8988T (cell line): ENCODE results near the gene ATG13.
A peak's percentile ranks its signal among the peaks of the same experiment; 100 is the strongest.

Experiments
- DNase-seq: peaks from one replicate; pipeline ENCODE4 v3.0.0; 2011

The ATG13 gene

DNA sequence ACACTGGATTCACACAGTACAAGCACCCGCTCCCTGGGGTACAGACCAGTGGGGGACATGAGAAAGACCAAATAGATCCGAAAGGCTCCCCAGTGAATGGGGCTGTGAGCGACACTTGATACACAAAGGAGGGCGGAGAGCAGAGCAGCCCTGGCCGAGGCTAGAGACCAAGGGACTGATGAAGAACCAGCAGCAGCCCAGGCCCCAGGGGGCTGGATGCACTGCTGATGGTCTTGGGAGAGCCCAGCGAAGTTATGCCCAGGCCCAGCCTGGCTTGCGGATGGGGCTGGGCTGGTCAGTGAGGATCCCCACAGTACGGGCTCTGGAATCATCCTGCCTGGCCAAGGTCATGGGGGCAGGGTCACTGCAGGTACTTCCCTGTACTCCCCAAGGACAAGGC lies 59.8 kb downstream of the ATG13 start:
- DNase-seq, result no peak

DNA sequence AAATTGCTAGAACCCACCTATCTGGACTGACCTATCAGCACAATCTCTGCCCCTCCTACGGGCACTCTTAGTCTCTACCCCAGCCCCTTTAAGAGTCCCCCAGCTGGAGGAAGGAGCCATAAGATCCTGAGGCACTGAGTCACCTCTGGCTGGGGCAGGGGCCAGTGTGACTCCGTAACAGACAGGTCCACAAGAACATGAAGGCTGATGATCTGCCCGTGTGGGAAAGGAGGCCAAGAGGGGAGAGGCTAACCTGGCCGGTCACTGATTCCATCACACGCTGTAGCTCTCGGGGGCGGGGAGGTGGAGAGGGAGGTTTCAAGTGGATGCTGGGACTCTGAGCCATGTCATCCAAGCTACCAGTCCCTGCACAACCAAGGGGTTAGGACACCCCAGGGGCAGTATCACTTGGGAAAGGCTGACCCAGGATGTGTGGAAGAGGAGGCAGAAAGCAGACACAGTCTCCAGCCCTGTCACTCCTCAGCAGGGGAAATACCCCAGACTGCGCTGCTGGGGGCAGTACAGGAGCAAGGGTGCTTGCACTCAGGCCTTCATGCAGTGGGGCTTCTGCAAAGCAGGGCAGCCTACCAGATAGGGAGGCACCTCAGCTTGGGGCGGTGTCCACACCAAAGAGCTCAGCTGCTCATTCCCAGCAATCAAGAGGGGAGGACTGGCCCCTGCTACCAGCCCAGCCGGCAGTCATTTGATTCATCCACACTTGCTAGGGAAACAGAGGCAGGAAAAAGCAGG lies 60.8 kb downstream of the ATG13 start:
- DNase-seq, result peak; percentile 78

DNA sequence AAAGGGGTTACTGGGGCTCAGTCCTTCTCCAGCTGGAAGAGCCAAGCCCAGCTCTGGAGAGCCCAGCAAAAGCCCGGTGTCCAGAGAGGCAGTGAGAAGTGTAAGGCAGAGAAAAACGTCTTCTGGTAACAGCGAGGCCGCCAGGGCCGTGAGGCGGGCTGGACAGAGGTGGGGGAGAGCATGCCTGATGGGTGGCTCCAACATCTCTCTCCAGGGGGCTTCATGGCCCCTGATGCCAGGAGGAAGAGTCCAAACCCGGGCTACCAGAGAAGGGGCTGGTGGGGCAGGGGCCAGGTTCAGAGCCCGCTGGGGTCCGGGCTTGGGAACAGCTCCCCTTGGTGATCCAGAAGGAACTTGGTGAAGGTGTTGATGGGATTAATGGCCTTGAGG lies 61.4 kb downstream of the ATG13 start:
- no peak for DNase-seq

- no peak for DNase-seq
Measured at GRCh38 chr11:46679241-46680163, 62.1 kb downstream of the ATG13 start.

- DNase-seq, result no peak
Measured at GRCh38 chr11:46680164-46680760, 62.9 kb downstream of the ATG13 start.

GRCh38 chr11:46680815-46681214 lies 63.5 kb downstream of the ATG13 start:
- no peak for DNase-seq

DNA sequence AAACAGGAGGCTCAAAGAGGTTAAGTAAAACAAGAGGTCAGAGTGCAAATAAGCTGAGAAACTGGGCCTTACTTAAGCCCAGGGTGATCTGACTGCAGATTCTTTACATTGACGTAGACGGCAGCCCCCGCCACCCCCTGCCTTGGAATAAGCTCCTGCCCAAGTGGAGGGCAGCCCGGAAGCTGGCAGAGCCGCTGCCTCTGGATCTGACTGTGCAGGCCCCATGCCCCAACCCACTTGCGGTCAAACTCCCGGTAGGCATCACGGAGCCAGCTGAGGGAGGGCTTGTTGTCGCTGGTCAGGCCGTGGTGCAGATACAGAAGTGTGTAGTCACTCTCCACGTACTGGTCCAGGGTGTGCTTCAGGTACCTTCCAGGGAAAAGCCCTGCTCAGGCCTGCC lies 64.5 kb downstream of the ATG13 start:
- DNase-seq, result no peak

- DNase-seq, result no peak
Measured at GRCh38 chr11:46682773-46683752, 65.7 kb downstream of the ATG13 start.

DNA sequence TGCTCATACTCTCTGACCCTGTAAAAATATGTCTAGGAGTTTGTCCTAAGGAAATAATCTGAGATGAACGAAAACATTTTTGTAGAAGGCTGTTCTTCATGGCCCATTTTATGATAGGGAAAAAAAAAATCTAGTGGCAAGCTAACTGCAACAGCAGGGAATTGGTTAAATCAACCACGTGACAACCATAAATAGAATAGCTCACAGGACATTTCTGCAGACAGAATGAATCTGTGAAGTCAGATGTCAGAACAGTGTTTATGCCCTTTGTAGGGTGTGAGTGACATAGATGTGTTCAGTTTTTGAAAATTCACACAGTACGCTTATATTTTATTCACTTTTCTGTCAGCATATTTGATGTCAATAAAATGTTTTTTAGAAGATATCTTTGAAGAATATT lies 67.0 kb downstream of the ATG13 start:
- DNase-seq, result no peak

DNA sequence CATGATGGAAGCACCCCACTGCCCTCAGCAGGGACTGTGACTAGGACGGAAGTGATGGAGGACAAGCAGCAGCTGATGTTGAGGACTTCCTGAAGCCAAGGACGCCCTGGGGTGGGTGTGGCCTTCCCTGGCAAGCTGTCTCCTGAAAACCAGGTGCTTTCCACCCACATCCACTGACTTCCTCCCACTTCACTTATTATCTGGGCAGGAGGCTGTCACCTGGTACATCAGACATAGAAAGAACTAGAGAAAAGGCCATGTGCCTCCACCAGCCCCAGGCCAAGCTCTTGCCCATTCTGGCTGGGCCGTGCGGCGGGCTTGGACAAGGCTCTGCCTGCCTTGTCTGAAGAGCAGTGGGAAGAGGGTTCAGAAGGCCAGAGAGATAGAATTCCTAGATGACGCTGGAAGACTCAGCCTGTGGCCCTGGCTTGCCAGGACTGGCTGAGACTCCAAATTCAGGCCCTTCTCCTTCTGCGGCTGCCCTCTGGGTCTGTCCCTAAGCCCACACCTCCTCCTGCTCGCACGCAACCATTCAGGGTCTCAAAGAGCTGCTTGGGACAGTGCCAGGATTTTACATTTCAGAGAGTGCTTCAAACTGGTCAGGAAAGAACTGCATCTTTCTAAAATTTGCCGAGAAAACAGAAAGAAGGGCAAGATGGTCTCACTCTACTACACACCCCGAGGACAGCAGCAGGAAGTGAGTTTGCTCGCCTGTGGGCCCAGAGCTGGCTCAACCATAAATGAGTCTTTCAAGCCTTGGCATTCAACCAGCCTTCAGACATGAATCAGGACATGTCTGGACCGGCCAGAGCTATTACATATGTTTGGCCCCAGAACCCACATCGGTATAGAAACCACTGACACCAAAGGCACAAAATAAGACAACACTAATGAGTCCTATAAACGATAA lies 69.8 kb downstream of the ATG13 start:
- DNase-seq, result no peak

- DNase-seq, result no peak
Measured at GRCh38 chr11:46690702-46691101, 73.3 kb downstream of the ATG13 start.

- no peak for DNase-seq
Measured at GRCh38 chr11:46692450-46692849, 75.1 kb downstream of the ATG13 start.

DNA sequence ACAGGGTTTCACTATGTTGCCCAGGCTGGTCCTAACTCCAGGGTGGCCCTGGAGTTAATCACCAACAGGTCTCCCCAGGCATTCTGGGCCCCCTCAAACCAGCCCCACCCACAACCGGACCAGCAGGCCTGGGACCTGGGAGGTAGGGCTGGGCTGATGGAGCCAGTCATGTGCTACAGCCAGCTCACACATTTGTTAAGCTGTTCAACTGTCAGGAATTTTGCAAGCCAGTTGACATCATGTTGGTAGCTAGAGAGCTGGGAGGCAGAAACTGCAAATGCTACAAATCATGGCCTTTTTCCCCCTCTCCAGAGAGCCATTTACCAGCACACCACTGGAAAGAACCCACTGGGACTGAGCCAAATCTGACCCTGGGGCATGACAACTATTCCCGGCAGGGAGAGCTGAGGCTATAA lies 76.3 kb downstream of the ATG13 start:
- no peak for DNase-seq

GRCh38 chr11:46694072-46694471 lies 76.7 kb downstream of the ATG13 start:
- no peak for DNase-seq

DNA sequence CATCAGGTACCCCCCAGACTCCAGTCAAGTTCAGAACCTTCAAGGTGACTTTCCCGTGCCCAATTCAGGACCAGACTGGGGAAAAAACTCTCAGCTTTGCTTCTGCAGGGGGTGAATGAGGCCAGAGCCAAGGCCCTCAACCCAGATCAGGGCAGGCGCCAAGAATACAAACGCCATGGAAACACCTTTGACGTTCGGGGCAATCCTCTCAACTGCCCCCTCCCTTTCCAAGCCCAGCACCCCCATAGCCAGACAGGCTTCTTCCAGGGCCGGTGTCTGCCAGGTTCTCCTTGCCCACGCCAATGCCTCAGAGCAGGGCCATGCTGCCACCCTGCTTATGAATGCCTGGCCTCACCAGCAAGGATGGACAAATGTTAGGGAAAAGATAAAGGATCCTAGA lies 77.3 kb downstream of the ATG13 start:
- DNase-seq, result no peak

DNA sequence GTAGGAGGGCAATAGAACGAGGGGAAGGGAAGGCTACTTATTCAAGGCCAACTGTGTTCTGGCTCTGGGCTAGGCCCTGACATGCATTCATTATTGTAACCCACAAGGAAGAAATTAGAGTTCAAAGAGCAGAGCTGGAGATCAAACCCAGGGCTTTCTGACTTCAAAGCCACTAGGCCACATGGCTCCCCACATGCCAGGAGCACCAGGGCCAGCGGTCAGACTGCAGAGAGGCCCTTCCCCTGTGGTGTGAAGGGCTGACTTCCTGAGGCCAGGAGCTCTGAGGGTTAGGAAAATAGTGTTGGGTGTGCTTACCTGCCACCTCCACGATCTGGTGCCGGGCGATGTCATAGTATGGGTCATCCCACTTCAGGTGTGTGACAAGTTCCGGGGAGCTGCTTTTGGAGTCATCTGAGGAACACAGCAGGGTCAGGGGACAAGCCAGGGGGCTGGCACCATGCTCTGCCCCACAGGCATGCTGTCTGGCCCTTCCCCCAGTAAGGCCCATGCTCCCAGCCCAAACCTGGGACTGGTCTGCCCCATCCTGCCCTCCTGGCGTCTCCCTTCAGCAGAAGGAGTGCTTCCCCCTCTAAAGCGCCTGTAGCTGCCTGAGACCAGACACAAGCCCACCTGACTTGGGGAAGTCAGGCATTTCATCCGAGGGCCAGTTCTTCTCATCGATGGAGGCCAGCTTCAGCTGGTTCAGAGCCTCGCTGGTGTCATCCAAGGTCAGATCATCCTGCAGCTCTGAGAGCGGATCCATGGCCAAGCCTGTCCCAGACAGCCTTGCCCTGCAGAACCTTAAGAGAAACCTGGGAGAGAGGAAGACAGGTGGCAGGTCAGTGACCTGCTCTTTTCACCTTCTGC lies 78.2 kb downstream of the ATG13 start:
- no peak for DNase-seq

- DNase-seq, result no peak
Measured at GRCh38 chr11:46696212-46696558, 78.8 kb downstream of the ATG13 start.

GRCh38 chr11:46697303-46697702 lies 80.0 kb downstream of the ATG13 start:
- no peak for DNase-seq

DNA sequence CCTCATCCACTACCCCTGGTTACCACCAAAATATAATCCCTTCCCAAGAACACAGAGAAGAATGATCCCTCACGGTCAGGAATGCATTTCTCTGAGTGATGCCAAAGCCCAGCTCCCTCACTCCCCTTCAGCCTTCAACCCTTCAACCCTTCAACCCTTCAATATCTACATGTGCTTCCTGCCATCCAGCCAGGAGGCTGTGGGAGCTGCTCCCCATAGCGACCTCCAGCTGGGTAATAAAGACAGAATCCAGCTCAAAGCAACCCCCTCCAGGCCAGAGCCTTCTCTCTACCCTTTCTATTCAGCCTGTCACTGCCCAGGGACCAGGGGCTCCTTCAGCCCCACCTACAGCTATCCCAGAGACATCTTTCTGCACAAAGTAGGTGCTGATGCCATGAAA lies 80.4 kb downstream of the ATG13 start:
- no peak for DNase-seq

- no peak for DNase-seq
Measured at GRCh38 chr11:46698597-46698996, 81.2 kb downstream of the ATG13 start.
